Lung microvascular endothelial cell (primary cell): ENCODE results near the gene PRTG. TPM values are rescaled to one million over a fixed set of nuclear protein-coding genes. Genes with fewer than 3 reads are reported as not detected.
"Not testable (repeated sequence)": the region's sequence is repeated elsewhere in the genome, so short reads cannot be mapped to it uniquely, and the experiment has no call there.

Experiments used
- DNase-seq, 2 donors: peaks; one replicate each; pipeline versions ENCODE4 v3.0.0 to v3.0.0-alpha.2; 2010; ENCODE audit warnings: low read depth in 2 of 2
- total RNA-seq: library from RNA; depleted of rRNA; stranded (reverse); fragments of >200 nt; gene quantifications from 2 replicates; pipeline ENCODE4 v1.2.1, GENCODE V29; 2014

PRTG gene
- total RNA-seq, 1 donor from 2014 or later, result 0.40 TPM

- no peak for DNase-seq
Observed at GRCh38 chr15:55696221-55696620, 46.7 kb downstream of the PRTG start.

DNA sequence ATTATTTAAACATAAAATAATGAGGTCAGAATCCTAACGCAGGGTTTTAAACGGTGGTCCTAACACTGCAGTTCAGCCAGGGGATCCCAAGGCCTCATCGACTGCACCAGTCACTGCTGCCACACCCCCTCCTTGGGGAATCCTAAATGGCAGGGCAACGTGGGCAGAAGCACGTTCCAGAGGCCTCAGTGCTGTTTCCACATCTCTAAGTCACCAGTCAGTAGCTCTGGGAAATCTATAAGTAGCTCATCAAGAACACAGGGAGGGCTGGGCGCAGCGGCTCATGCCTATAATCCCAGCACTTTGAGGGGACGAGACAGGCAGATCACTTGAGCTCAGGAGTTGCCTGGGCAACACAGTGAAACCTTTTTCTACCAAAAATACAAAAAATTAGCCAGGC, 47.5 kb downstream of the PRTG start:
- DNase-seq, result no peak

DNA sequence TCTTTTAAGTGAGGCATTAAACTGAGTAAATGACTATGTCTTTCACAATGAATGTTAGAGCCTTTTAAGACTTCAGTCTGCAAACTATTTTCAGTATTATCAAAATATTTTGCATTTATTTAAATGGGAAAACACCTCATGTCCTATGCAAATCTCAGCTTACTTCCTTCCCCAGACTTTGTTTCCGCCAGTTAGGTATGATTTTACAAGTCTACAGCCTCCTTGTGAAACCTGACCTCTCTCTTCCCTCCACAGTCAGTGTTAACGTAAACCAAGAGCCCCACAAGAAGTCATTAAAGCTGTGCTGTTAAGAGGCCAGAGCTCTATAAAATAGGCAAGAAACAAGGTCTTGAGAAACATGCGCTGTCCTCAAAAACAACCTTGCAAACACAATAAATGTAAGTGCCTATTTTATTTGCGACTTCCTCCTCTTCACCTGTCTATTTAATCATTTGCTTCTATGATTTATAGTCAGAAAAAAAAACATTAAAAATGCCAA, 48.3 kb downstream of the PRTG start:
- DNase-seq, result no peak

- DNase-seq, result not testable (repeated sequence)
Observed at GRCh38 chr15:55693116-55693515, 49.8 kb downstream of the PRTG start.

GRCh38 chr15:55687792-55688191, 55.2 kb downstream of the PRTG start:
- DNase-seq, result no peak

DNA sequence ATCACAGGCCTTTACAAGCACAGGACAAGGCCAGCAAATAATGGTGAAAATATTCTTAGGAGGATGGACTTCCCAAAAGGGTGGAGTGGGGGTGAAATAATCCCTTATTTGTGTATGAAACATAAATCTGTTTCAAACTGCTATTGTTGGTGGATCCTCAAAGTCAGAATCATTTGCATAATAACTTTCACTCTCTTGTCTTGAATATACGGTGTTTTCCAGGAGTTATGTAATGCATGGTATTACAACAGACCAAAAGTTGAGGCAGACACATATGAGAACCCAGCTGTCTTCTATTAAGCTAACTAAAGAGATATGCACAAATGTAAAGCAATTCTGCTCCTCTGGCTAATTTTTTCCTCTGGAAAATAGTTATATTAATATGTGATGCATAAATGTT, 57.7 kb downstream of the PRTG start:
- DNase-seq, result no peak

DNA sequence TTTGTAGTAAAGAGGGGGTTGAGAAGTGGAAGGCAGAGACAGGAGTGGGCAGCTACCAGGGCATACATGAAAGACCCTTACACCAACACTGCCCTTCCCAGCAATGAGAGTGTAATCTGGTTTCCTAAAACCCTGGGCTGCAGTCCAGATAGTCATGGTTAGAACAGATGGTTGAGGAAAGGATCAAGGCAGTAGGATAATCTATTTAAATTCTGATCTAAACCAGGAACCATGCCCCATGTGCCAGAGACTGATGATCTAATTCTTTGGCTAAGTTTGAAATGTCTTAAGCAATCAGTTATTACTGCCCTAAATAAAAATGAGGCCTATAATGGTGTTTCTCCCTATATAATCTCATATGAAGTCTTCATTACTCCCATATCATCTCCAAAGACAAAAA, 59.6 kb downstream of the PRTG start:
- no peak for DNase-seq

- no peak for DNase-seq
Observed at GRCh38 chr15:55681631-55682030, 61.3 kb downstream of the PRTG start.

DNA sequence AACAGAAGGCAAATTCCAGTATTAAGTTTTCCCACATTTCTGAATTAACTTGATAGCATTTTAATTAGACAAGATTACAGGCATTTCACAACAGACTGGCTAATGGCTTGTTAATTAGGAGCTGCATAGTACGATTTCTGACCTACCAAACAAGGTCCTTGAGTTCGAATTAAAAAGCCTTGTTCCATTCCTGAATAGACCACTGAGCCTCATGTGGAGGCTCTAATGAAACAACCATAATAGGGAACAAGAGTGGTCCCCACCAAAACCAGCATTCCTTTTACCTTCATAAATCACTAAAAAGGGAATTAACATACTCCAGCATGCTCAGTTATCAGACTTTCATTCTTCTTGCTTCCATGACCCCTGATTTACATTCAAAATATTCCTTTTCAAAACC, 66.4 kb downstream of the PRTG start:
- DNase-seq, result no peak

DNA sequence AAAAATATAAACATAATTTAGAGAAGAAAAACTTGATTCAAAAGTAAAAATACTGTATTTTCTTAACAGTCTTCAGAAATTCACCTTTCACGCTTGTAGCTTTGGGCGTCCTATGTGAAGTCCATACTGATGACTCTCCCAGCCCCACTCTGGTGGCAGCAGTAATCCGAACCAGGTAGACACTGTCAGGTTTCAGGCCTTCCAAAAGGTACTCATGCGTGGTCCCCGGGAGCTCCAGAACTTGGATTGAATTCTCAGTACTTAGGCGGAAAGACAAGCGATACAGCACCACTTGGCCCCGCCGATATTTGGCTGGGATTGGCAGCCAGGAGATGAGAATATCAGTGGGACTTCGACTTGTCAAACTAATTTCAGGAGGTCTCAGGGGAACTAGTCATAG, 69.7 kb downstream of the PRTG start:
- DNase-seq, result no peak

- no peak for DNase-seq
Observed at GRCh38 chr15:55669270-55669669, 73.7 kb downstream of the PRTG start.

- DNase-seq, result no peak
Observed at GRCh38 chr15:55665605-55666227, 77.2 kb downstream of the PRTG start.

DNA sequence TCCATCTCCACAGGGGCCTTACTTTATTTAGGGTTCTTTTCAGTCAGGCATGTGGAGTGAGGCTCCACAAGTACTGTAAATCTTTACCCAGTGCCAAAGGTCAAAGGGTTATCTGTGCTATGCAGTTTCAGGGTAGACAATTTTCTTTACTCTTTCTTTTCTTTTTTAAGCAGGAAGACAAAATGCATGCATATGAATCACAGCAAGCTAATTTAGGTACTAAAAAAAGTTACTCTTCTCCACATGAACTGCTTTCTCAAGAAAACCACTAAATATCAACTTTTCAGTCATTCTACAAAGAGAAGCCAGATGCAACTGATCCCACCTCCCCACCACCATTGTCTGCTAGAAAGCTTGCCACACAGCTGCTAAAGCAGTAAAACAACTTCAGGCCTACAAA, 81.5 kb downstream of the PRTG start:
- DNase-seq, result no peak

- no peak for DNase-seq
Observed at GRCh38 chr15:55660153-55660552, 82.8 kb downstream of the PRTG start.

GRCh38 chr15:55659481-55659880, 83.5 kb downstream of the PRTG start:
- DNase-seq, result no peak

GRCh38 chr15:55658886-55659285, 84.1 kb downstream of the PRTG start:
- no peak for DNase-seq

DNA sequence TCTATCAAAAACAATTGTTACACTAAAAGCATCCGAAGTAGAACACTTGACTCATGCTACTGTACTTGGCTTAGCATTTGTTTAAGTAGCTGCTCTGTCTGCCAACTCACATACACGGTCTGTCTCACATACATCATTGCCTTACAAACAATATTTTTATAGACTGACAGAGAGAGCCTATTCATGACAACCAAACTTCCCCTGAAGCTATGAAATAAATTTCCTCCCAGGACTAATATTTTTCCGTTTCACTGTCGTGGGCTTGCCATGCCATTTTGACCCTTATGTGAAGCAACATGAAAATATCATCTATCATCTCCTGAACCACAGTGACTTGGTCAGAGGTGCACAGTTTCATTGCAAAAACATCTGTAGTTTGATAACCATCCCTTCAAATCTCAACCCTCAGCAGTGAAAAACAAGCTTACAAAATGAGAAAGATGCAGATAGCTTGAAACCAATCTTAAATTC, 88.4 kb downstream of the PRTG start:
- peak; percentile 62 to 76 for DNase-seq

GRCh38 chr15:55652909-55653495, 90.0 kb downstream of the PRTG start:
- no peak for DNase-seq

- DNase-seq, result no peak
Observed at GRCh38 chr15:55652359-55652758, 90.6 kb downstream of the PRTG start.

- no peak for DNase-seq
Observed at GRCh38 chr15:55649058-55649423, 93.9 kb downstream of the PRTG start.

DNA sequence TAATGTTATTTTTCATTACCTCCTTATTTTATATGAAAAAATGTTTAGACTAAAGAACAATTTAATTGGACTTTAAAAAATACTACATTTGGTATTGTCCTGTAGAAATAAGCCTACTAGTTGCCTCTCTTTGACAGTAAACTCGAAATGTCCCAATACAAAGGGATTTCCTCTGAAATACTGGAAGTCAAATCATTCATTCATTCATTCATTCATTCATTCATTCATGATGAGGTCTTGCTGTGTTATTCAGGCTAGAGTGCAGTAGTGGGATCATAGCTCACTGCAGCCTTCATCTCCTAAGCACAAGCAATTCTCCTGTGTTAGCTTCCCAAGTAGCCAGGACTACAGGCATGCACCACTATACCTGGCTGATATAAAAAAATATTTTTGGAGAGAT, 104.2 kb downstream of the PRTG start:
- DNase-seq, result no peak

- DNase-seq, result no peak
Observed at GRCh38 chr15:55637086-55637485, 105.9 kb downstream of the PRTG start.

- no peak for DNase-seq
Observed at GRCh38 chr15:55633731-55634130, 109.2 kb downstream of the PRTG start.

GRCh38 chr15:55632434-55632833, 110.5 kb downstream of the PRTG start:
- DNase-seq, result no peak
